OCI-LY1 (cell line): ENCODE data around the gene TNFAIP3.

Source experiments
- H2AFZ ChIP-seq: fragments of 200-600 bp; sonication (generic), shearing (Covaris generic); 2 replicates; pipeline ENCODE4 v1.6.0; 2014; ENCODE audit warnings: antibody characterized with exemption, mild to moderate bottlenecking, low read length
- H3F3A ChIP-seq: fragments of 200-600 bp; sonication (generic), shearing (Covaris generic); 2 replicates; pipeline ENCODE4 v1.6.0; 2014; ENCODE audit warnings: mild to moderate bottlenecking, antibody characterized with exemption, low read length, moderate library complexity; ENCODE audit not compliant: insufficient read depth
- H3K27ac ChIP-seq: fragments of 200-600 bp; sonication (generic); 2 replicates; pipeline ENCODE4 v1.5.1; 2014; ENCODE audit warnings: low read length, mixed run types, mild to moderate bottlenecking, low read depth; ENCODE audit not compliant: poor library complexity, severe bottlenecking
- H3K27me3 ChIP-seq: fragments of 200-600 bp; sonication (generic); 2 replicates; pipeline ENCODE4 v1.6.0; 2014; ENCODE audit warnings: antibody characterized with exemption, mild to moderate bottlenecking, low read length, moderate library complexity; ENCODE audit not compliant: insufficient read depth
- H3K36me3 ChIP-seq: fragments of 200-600 bp; sonication (generic); 2 replicates; pipeline ENCODE4 v1.6.1; 2014; ENCODE audit warnings: mild to moderate bottlenecking, antibody characterized with exemption, low read length, moderate library complexity, mixed read lengths; ENCODE audit not compliant: insufficient read depth
- H3K4me1 ChIP-seq: fragments of 200-600 bp; sonication (generic); 2 replicates; pipeline ENCODE4 v1.5.1; 2014; ENCODE audit warnings: mild to moderate bottlenecking, low read length, moderate library complexity; ENCODE audit not compliant: insufficient read depth, severe bottlenecking
- H3K4me2 ChIP-seq: fragments of 200-600 bp; sonication (generic), shearing (Covaris generic); 2 replicates; pipeline ENCODE4 v1.6.1; 2014; ENCODE audit warnings: low read length
- H3K4me3 ChIP-seq: fragments of 200-600 bp; sonication (generic); 2 replicates; pipeline ENCODE4 v1.5.1; 2014; ENCODE audit warnings: low read length, low read depth, mild to moderate bottlenecking, mixed read lengths; ENCODE audit not compliant: poor library complexity, severe bottlenecking
- H3K79me2 ChIP-seq: fragments of 200-600 bp; shearing (Covaris generic); 2 replicates; pipeline ENCODE4 v1.6.1; 2016; ENCODE audit warnings: mixed run types, low read length, mixed read lengths; ENCODE audit not compliant: insufficient read depth
- H3K9ac ChIP-seq: fragments of 200-600 bp; sonication (generic), shearing (Covaris generic); 2 replicates; pipeline ENCODE4 v1.6.1; 2014; ENCODE audit warnings: mild to moderate bottlenecking, low read length, mixed read lengths
- H3K9me2 ChIP-seq: fragments of 200-600 bp; sonication (generic), shearing (Covaris generic); 2 replicates; pipeline ENCODE4 v1.6.1; 2014; ENCODE audit warnings: low read depth, mild to moderate bottlenecking, low read length, mixed read lengths
- H3K9me3 ChIP-seq: fragments of 200-600 bp; shearing (Covaris generic); 2 replicates; pipeline ENCODE4 v1.6.1; 2014; ENCODE audit warnings: low read length, mixed read lengths
- H4K20me1 ChIP-seq: fragments of 200-600 bp; sonication (generic), shearing (Covaris generic); 2 replicates; pipeline ENCODE4 v1.6.0; 2016; ENCODE audit warnings: mild to moderate bottlenecking, low read length; ENCODE audit not compliant: insufficient read depth
- CTCF ChIP-seq: fragments of 200-600 bp; sonication (generic), shearing (Covaris generic); IDR thresholded peaks from 2 replicates; pipeline ENCODE4 v1.5.1; 2017; ENCODE audit warnings: mild to moderate bottlenecking, antibody characterized with exemption, low read length, moderate library complexity, mixed read lengths
- EZH2 ChIP-seq: fragments of 200-600 bp; sonication (generic), shearing (Covaris generic); IDR thresholded peaks from 2 replicates; pipeline ENCODE4 v1.8.0; 2017; ENCODE audit warnings: borderline replicate concordance, mixed run types, mild to moderate bottlenecking, antibody characterized with exemption, low read length, moderate library complexity, mixed read lengths

The TNFAIP3 gene

DNA sequence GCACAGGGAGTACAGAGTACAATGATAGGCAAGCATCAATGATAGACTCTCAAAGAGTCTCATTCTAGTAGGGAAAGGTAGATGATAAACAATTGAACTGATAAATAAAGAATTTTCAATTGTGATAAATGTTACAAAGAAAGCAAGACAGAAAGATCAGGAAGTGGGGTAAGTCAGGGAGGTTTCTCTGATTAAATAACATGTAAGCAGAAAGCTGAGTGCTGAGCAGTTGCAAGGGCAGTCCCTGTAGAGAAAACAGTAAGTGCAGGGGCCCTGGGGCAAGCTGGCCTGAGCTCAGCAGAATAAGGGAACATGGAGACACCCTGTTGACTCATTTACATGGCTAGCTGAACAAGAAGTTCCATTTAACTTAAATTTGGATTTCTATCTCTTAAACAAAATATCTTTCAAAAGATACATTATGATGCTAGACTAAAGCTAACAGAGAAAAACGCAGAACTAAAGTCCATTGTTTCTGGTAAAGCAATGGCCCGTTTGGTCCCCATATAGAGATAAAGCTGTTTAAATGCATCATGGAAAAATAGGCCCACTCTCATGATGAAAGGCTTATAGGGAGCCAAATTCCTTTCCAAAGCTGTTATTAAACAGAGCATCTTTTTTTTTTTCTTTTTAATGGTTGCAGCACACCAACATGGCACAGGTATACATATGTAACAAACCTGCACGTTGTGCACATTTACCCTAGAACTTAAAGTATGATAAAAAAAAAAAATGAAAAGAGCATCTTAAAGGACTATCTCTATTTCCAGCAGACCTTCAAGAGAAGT is 5.3 kb upstream of the TNFAIP3 start:
- no peaks in the 10 kb centered on the region for H3K36me3 ChIP-seq
- no peaks in the 10 kb centered on the region for H3K79me2 ChIP-seq
- peaks cover 8% of the 10 kb centered on the region for H3K4me1 ChIP-seq
- H3K27me3 ChIP-seq = no peaks in the 10 kb centered on the region
- H3K27ac ChIP-seq = no peak overlapping the region
- H3K9me3 ChIP-seq = no peaks in the 10 kb centered on the region
- no peak overlapping the region for H3K4me3 ChIP-seq
- H3K9ac ChIP-seq = no peak overlapping the region
- no peak overlapping the region for H2AFZ ChIP-seq
- no peaks in the 10 kb centered on the region for H3F3A ChIP-seq
- no peak overlapping the region for H3K4me2 ChIP-seq
- H3K9me2 ChIP-seq = no peaks in the 10 kb centered on the region
- no peaks in the 10 kb centered on the region for H4K20me1 ChIP-seq
- TF ChIP-seq EZH2 (no peak), CTCF (no peak)

GRCh38 chr6:137862419-137863090 is 4.5 kb upstream of the TNFAIP3 start:
- Histone ChIP-seq H2AFZ (no peak overlapping the region), H3K27ac (no peak overlapping the region), H3F3A (no peaks in the 10 kb centered on the region), H3K4me1 (peaks cover 8% of the 10 kb centered on the region), H3K9ac (no peak overlapping the region), H3K9me3 (no peaks in the 10 kb centered on the region), H4K20me1 (no peaks in the 10 kb centered on the region), H3K4me2 (no peak overlapping the region), H3K9me2 (no peaks in the 10 kb centered on the region), H3K79me2 (no peaks in the 10 kb centered on the region), H3K36me3 (no peaks in the 10 kb centered on the region), H3K27me3 (no peaks in the 10 kb centered on the region), H3K4me3 (no peak overlapping the region)
- TF ChIP-seq EZH2 (no peak), CTCF (no peak)

DNA sequence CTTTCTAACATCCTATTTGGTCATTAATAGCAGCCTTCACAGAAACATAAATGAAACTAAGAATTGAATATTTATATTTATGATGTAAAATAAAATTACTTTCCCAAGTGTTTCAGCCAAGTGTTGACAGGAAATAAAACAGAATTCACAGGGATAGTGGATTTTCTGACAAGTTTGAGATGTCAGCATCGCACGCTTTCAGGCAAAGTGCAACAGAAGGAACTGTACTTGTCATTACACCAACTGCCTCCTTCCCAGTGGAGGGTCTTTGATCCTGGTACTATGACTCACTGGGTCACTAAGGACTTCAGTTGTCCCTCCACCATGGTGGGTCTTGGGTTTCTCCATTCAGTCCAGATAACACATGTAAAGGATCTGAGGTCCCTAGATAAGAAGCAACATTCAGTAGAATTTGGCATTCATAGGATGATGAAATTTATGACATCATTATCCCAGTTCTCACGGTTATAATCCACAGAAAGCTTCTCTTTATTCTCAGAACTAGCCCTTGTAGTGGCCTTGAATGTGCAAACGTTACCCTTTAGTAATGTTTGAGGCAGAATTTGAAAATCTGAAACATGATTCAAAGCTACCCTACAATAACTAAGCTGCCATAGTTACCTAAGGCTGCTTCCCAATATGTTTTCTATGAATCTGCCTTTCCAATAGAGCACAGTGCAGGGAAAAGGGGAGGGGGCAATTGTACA is 3.8 kb upstream of the TNFAIP3 start:
- Histone ChIP-seq H3K27ac (no peak overlapping the region), H3K4me3 (no peak overlapping the region), H3K27me3 (no peaks in the 10 kb centered on the region), H3K36me3 (no peaks in the 10 kb centered on the region), H3K9me2 (no peaks in the 10 kb centered on the region), H3K9me3 (no peaks in the 10 kb centered on the region), H3K79me2 (no peaks in the 10 kb centered on the region), H3K4me1 (peaks cover 14% of the 10 kb centered on the region), H3K4me2 (no peak overlapping the region), H3K9ac (no peak overlapping the region), H2AFZ (no peak overlapping the region), H3F3A (no peaks in the 10 kb centered on the region), H4K20me1 (no peaks in the 10 kb centered on the region)
- TF ChIP-seq EZH2 (no peak), CTCF (no peak)
